Medulla oblongata (tissue), 1 donor: Measurements from ENCODE around the gene MVK.

ENCODE experiments used
- DNase-seq: peaks from one replicate; pipeline ENCODE4 v3.0.0-alpha.2; 2015; ENCODE audit errors: extremely low spot score

Gene MVK

DNA sequence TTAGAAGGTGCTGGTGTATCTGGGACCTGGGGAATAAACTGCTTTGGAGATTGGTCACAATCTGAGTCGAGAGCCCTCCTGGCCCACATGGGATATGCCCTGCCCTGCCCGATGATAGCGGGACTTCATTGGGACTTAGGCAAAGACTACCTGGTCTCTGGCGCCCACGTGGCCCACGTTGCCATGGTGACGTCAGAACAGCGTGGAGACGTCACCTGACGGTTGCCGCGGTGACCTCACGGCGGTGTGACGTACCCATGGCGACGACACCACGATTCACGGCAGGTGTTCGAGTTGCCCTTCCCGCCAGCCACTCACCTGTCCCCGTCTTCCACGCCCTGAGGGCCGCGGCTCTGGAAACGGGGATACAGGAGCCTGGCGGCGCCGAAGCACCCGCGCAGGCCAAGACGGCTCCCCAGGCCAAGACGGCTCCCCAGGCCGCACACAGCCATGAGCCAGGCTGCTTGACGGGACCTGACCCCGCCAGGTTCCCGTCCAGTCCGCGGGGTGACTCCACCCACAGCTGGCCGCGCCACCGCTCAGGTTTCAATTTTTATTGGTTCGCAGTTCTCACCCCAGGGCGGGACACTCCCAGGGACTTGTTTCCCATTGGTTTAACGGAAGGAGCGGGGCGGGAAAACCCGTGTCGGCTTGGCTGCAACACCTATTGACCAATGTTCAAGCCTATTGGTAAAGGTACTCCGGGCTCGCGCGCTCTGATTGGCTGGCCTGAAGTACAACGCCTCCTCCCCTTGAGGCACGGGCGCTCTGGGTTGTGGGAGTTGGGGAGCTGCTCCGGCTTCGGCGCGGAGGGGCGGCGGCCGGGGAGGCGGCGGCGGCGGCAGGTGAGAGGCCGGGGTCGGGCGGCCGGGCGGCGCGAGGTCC, at the start of gene MVK, which contains the start of gene MMAB:
Gene MVK, plus strand, starts transcription at position 766 of the 885 bp plus-strand sequence. CDS start 1,029 bp downstream, outside the sequence.
Gene MMAB, minus strand, starts transcription at position 476 of the 885 bp plus-strand sequence. Its CDS starts 24 bp downstream, at position 452.
- peak; percentile 100 for DNase-seq

DNA sequence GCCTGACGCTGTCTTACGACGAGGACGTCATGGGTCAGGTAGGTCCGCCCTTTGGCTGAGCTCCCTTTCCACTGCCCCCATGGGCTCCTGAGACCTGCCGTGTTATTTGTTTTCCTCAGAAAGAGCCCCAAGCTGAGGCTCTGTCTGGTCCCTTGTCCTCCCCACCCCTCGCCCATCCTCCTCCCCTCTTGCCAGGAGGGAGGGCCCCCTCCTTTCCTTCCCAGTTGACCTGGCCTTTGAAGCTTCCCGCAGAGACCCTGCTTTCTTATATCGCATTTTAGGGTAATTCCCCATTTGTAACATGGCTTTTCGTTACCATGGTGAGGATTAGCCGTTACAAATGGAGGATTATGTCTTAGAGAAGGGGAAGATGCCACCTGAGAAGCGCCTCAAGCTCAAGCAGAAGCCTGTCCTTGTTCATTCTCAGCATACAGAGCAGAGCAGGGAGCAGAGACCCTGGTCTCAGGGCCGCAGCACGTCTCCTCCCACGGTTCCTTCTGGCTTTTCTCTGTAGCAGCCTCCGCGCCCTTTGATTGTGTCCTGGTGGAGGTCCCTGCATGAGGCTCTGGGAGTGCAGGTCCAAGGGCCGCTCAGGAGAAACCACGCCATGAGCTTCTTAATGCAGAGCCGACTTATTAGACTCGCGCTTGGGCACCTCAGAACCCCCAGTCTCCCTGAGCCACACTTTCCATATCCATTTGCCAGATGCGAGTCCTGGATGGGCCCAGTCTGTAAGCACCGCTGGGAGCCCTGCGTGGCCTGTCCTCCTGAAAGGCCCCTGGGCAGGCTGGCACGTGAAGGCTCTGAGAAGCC, 48.9 kb upstream of the MVK start:
- DNase-seq = no peak

DNA sequence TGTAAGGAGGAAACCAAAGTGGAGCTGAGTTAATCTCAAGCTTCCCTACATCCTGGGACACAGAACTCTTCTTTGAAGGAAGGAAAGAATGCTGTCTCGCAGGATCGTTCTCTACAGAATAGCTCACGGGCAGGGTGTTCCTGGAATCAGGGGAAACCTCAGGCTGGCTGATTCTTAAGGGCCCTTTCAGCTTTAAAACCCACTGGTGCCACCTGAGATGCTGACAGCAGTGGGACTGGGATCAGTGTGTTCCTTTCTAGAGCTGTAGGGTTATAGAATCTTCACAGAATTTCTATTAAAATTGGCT, 48.4 kb upstream of the MVK start:
- no peak for DNase-seq

DNA sequence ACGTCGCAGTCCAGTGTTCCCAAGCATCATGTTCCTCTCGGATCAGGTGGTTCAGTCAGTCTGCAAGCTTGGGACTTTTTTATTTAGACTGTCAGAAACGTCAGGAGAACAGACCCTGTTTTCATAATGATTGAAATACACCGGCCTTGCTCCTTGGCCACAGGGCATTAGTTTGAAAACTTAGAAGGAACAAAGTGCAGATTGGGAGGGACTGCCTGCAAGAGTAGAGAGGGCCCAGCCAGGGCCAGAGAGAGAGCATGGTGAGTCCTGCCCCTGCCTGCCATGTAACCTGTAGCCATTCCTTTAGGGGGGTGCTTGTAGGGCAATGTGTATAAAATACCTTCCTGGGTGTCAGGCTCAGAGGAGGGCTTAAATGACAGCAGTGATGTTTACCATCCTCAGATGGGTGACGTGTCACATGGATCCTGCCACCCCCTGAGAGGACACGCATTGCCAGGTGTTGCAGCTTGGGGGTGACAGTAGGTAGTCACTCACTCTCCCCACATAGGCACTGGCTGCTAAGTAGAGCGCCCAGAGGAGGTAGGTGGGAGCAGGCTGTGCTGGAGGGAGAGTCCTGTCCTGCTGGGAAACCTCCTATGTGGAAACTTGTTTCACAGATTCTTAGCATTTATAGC, 46.0 kb upstream of the MVK start:
- no peak for DNase-seq

DNA sequence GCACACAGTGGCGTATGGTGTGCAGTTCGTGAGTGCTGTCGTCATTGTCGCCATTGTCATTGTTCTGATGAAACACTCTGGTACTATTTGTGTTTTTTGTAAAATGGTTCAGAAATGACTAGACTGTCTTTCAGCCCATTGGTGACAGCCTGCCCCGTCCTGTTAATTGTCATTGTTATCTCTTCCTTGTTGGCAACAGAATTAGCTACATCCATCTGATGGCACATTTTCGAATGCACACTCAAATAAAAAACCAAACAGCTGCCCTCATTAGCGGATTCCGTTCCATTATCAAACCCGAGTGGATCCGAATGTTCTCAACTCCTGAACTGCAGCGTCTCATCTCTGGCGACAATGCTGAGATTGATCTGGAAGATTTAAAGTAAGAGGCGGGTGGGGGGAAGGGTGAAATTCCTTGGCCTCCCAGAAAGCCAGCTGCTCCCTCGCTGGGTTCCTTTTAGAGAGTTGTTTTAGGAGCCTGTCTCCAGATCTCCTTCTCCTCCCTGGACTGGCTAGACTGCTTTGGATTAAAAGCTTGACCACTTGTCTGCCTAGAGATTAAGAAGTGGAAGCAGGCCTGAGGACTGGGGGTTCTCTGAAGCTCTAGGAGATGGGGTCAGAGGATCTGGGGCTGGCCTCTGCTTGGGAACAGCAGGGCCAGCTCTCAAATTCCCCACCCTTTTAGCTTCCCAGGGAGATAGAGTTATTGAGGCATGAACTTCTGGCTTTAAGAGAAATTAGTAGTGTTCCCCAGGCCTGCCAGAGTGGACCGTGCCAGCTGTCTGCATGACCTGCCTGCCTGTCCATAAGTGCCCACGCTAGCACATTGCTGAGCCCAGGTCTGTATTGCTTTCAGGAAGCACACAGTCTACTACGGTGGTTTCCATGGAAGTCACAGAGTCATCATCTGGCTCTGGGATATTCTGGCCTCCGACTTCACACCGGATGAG, 43.6 kb upstream of the MVK start:
- peak; percentile 35 for DNase-seq

DNA sequence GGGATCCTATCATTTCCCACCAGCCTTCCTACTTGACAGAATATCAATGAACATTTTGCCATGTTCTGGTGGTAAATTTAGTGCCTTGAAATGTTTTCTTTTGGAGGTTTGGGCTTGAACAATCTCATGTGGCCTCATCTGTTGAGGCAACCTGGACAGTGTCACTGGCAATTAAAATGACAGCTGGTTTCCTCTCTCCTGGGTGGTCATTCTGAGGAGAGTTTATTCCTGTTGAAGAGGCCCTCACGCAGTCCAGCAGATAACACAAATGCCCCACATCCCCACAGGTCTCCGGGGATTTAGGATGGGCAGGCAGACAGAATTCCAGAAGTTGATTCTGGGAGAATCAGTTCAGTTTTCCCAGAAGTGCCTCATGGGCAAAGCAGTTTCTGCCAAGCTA, 42.2 kb upstream of the MVK start:
- no peak for DNase-seq

DNA sequence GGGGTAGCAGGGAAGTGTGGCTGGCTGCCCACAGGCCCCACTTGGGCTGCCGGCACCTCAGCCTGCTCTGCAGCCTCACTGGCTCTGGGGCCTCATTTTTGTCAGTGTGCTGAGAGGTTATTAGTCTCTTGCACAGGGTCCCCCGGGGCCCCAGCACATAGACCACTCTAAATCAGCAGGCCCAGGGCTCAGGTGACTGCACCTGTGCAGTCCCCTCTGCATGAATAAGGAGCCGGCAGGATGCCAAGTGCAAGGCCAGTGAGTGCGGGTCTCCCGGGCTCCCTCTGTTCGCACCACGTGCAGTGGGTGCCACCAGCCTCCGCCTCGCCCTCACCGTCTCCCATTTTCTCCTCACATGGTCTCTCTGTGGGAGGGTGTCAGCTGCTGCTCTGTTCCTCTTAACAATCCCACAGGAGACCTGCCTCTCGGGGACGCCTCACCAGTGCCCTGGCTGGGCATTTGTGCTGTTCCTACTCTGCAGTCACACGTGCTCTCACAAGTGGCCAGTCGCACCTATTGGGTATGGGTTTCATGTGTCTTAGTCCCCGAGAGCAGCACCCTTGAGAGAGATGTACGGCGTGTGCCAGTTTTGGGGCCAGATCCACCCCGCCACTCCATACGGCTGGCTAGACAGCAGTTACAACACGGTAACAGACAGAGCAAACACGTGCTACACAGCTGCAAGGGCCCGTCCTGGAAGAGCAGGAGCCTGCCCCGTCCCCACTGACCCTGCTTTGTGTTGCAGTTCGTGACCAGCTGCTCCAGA, 40.7 kb upstream of the MVK start:
- DNase-seq = no peak

DNA sequence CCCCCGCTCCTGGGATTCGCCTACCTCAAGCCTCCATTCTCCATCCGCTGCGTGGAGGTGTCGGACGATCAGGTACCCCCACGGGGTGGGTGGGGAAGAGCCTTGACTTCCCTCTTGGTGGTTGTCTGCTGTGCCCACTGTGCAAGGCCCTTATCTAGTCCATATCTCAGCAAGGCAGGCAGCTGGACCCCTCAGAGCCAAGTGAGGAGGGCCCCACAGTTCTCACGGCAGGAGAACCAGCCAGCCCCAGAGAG, 40.2 kb upstream of the MVK start:
- DNase-seq = no peak

DNA sequence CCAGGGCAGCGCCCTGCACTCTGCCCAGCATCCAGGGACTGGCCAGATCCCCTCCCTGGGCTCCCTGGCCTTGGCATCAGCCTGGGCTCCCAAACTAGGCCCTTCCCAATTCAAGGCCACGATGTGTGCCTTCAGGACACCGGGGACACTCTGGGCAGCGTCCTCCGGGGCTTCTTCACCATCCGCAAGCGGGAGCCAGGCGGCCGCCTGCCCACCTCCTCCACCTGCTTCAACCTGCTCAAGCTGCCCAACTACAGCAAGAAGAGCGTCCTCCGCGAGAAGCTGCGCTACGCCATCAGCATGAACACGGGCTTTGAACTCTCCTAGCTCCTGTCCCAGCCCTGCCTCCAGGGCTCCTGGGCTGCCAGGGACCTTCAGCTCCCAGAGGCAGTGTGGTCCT, 39.1 kb upstream of the MVK start:
- DNase-seq = no peak

DNA sequence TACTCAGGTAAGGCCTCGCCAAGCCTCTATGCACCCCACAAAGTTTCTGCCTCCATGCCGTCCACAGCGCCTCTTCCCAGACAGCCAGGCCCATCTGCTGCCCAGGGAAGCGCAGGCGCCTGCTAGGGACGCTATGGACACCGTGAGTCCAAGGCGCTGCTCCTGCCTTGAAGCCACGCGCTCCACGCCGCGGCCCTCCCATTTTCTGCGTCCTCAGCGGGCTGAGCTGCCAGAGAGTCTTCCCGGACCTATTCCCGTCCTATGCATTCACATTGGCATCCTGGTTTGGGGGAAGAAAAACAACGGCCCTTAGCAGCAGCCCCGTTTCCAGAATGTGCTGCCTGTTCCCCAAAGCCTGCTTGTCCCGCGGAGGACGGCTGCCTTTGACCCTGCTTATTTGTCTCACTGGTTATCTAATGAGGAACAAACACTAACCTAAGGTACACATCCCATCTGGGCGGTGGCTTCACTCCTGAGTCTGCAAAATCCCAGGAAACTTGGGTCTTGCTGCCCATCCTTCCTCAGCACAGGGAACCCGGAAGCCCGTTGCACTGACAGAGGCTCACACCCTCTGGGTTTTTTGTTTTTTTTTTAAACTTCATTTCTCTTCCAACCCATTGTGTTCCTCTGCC, 38.2 kb upstream of the MVK start:
- DNase-seq = no peak

DNA sequence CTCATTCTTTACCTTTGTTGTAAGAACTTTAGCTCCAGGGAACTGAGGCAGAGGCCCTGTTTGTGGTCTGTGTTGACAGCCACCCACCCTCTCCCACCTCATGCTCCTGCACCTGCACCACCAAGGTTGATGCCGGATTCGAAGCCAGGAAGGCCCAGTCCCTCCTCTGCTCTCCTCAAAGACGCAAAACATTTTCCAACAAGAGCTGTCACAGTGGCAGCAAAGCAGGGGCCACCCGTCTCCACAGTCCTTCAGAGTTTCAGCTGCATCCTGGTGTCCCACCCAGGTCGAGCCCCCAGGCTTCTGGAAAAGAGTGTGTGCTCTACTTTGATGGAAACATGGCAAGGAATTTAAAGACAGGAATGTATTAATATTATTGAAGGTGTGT, 37.7 kb upstream of the MVK start:
- no peak for DNase-seq

DNA sequence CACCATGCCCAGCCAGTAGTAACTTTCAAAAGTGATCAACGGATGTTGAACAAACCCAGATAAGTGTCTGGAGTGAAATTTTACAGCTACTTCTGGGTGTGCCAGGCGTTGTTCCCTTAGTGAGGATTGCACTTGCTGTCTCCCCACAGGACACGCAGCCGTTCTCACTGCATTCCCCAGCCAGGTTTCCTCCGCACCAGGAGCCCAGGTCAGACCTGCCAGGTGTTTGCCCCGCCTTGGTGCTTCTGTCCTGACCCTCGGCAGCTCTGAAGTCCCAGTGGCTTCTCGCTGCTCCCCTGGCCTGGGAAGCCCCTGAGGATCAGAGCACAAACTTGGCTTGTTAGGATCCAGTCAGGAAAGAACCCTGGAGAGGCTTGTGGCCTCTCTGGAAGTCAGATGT, 36.5 kb upstream of the MVK start:
- DNase-seq = no peak

DNA sequence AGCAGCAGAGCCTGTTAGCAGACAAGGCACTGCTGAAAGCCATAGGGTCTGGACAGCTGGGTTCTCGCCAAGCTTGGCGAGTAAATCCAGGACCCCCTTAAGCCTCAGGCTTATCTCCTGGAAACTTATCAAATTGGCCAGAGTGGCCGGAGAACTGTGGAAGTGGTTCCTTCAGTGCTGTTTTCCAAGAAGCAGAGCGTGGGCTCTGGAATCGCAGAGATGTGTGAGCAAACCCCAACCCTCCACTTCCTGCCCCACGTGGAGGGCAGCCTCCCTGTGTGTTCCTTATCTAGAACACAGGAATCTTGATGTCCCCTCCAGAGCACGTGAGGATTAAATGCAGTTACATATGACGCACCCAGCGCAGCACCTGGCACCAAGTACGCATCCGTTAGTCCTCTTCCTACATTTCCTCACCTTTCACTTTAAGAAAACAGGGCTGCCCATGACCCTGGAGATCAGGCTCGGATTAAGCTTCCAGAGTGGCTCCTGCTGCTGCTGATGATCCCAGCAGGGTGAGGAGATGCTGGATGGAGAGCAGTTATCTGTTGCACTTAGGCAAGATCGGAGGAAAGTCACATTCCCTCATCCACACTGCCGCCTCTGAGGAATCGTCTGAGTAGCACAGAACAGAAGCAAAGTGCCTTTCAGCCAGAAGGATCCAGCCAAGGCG, 35.3 kb upstream of the MVK start:
- no peak for DNase-seq

DNA sequence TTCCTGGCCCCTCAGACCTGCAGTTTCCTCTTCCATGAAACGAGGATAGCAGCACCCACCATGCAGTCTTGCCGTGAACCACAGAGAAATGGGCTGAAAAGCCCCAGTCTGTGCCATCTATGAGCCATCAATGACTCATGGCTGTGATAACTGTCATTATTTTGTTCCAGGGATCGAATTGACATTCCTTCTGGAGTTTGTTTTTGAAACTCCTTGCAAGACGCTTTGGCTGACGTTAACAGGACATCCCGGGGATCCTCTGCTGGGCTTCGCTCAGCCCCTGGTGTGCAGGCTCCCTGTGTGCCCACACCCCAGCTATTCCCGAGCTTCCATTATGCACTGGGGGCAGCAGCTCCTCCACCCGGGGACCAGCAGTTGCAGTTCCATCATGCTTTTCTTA, 34.1 kb upstream of the MVK start:
- no peak for DNase-seq

DNA sequence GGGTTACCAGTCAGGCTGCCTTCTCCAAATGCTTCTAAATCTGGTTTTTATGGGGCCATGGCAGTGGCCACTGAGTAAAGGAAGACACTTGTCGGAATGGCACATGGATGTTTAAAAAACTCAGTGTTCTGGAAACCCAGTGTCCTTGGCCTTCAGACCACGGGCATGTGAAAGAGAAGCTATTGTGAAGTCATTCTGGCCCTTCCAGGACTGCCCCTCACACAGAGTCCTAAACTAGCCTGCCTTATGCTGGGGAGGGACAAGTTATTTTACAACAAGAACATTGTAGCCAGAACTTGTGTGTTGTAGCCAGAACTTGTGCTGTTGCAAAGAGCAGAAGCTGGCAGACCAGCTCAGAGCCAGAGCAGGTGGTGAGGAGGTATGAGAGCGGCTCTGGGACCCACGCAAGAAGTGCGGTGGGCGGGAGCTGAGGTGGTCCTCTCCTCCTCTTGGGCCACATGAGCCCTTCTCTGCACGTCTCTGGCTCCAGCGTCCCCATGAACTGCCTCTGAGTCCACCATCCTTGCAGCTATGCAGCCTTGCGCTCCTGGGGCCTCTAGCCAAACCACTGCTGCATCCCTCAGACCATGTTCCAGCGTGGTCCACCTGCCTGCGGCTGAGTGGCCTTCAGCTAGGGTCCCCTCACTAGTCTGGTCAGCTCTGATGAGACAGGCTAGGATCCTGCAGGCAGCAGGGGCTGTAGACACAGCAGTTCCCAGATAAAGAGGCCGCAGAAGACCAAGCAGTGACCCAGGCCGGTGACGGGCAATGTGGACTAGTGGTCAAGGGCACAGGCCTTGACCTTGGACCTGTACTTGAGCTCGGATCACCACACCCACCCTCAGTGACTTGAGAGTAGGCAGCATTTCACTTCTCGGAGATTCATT, 32.8 kb upstream of the MVK start:
- DNase-seq = peak; percentile 55

DNA sequence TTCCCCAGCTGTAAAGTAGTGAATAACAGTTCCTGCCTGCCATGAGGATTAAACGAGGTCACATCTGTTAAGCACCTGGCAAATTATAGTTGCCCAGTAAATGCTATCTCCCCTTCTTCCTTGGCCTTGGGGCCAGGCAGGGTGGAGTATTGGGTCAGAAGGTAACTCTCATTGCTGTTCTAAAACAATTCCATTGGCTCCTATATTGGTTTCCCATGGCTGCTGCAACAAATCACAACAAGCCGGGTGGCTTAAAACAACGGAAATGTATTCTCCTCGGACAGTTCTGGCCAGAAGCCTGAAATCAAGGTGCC, 32.2 kb upstream of the MVK start:
- no peak for DNase-seq

DNA sequence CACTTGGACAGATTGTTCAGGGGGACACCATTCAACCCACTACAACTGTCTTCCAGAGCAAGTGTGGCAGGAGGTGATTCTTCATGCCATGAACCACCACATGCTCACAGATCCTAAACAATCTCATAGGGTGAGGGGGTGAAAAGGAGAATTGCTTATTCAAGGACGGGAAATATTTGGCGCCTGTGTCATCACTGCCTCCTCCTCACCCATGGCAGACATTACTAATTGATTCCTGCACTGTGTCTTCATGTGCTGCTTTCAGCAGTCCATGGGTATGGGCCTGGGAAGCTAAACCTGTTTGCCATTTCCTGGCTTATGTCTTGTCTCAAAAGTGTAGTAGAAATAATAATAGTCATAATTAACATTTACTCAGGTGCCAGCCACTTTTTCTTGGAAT, 31.6 kb upstream of the MVK start:
- DNase-seq = no peak

DNA sequence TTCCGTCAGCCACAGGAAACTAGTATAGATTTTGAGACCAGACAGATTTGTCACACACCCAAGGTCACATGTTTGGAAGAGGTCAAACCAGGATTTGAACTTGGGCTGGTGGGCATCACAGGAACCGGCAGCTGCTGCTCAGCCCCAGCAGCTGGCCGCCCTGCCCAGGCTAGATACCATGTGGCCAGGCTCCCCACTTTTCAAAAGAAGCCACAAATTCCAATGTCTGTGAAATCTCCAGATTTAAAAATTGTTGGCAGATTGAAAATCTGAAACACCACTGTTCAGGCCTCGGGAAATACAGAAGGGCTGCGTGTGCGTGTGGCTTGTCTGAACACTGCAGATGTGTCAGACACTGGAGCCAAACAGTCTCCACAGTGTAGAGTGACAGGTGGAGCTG, 30.7 kb upstream of the MVK start:
- no peak for DNase-seq

DNA sequence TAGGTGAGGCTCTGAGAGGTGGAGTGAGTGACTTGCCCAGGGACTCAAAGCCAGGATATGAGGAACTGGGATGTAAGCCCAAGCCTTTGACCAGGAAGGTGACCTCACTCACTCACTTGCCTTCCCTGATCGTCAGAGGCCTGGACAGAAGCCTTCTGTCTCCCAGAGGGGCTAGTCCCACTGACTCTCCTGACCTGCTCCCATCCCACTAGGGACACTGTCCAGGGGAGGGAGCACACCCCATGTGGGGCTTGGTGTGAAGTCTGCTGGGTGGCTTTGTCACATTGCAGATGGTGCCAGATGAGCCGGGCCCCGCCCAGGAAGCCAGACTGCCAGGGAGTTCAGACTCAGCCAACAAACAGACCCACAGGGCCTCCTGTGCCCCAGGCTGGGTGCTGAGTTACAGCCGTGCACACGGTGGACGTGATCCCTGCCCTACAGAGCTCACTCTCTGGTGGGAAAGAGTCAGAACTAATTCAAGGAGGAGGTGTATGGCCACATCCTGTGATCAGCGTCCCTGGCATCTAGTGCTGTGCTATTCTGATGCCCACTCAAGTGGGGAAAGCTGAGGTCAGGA, 28.6 kb upstream of the MVK start:
- DNase-seq = no peak
